HFFc6 (cell line): ENCODE measurements around the gene KDM8. TPM values are rescaled to one million over a fixed set of nuclear protein-coding genes. Genes with fewer than 3 reads are reported as not detected.

ENCODE experiments used
- DNase-seq: peaks from one replicate; pipeline ENCODE4 v3.0.0-alpha.2; 2018
- H3K27ac Mint-ChIP-seq: 2 replicates; pipeline ENCODE4 v1.8.0; 2020; ENCODE audit warnings: mild to moderate bottlenecking, mixed read lengths
- H3K27me3 Mint-ChIP-seq: 2 replicates; pipeline ENCODE4 v1.8.0; 2021; ENCODE audit warnings: mild to moderate bottlenecking, moderate library complexity, mixed read lengths; ENCODE audit not compliant: insufficient read depth
- H3K36me3 Mint-ChIP-seq: 2 replicates; pipeline ENCODE4 v1.8.0; 2021; ENCODE audit warnings: low read depth, mixed read lengths
- H3K4me1 Mint-ChIP-seq: 2 replicates; pipeline ENCODE4 v1.8.0; 2020; ENCODE audit warnings: low read depth, mixed read lengths
- H3K4me3 Mint-ChIP-seq: 2 replicates; pipeline ENCODE4 v1.8.0; 2020; ENCODE audit warnings: mild to moderate bottlenecking, moderate library complexity, mixed read lengths
- H3K9me3 Mint-ChIP-seq: 2 replicates; pipeline ENCODE4 v1.8.0; 2020; ENCODE audit warnings: mild to moderate bottlenecking, mixed read lengths
- CTCF ChIP-seq: fragments of 200-600 bp; sonication (generic); IDR thresholded peaks from 2 replicates; pipeline ENCODE4 v1.5.0; 2021; ENCODE audit warnings: antibody characterized with exemption, mild to moderate bottlenecking
- total RNA-seq, 6 experiments: library from RNA; stranded (reverse); fragmentation: NEBNext Ultra II Directional; extraction: Animal tissue kit (Norgen Biotek cat#: 25700); gene quantifications; 2 replicates in 1 of 6; 3 replicates in 5 of 6; pipeline ENCODE4 v1.2.3, GENCODE V29; 2021

KDM8 gene
- total RNA-seq, 6 experiments from 2014 or later = 4.1 to 5.8 (median 4.9) TPM

GRCh38 chr16:27211026-27211425, 7.7 kb downstream of the KDM8 start:
- Mint-ChIP-seq H3K4me1 (no peaks in the 10 kb centered on the region), H3K4me3 (no peak overlapping the region), H3K27me3 (no peaks in the 10 kb centered on the region; the same call in 1 of the 2 replicates), H3K27ac (no peak overlapping the region), H3K36me3 (no peaks in the 10 kb centered on the region), H3K9me3 (no peaks in the 10 kb centered on the region)
- DNase-seq = no peak
- TF ChIP-seq CTCF = no peak

- no peaks in the 10 kb centered on the region; the same call in none of the 2 replicates for H3K27me3 Mint-ChIP-seq
- no peaks in the 10 kb centered on the region for H3K4me1 Mint-ChIP-seq
- DNase-seq = no peak
- no peak overlapping the region for H3K27ac Mint-ChIP-seq
- TF ChIP-seq CTCF = no peak
- no peaks in the 10 kb centered on the region for H3K9me3 Mint-ChIP-seq
- H3K4me3 Mint-ChIP-seq = no peak overlapping the region
- no peaks in the 10 kb centered on the region for H3K36me3 Mint-ChIP-seq
Observed at GRCh38 chr16:27214084-27214961, 11.0 kb downstream of the KDM8 start.

GRCh38 chr16:27215660-27216059, 12.3 kb downstream of the KDM8 start:
- no peak overlapping the region for H3K27ac Mint-ChIP-seq
- H3K4me1 Mint-ChIP-seq = no peaks in the 10 kb centered on the region
- H3K36me3 Mint-ChIP-seq = no peaks in the 10 kb centered on the region
- no peak overlapping the region for H3K4me3 Mint-ChIP-seq
- H3K9me3 Mint-ChIP-seq = no peaks in the 10 kb centered on the region
- no peak for DNase-seq
- TF ChIP-seq CTCF = no peak
- no peaks in the 10 kb centered on the region; the same call in none of the 2 replicates for H3K27me3 Mint-ChIP-seq

- H3K9me3 Mint-ChIP-seq = no peaks in the 10 kb centered on the region
Observed at GRCh38 chr16:27216297-27216885, 13.1 kb downstream of the KDM8 start.

GRCh38 chr16:27217256-27217655, 13.9 kb downstream of the KDM8 start:
- Mint-ChIP-seq H3K27ac (no peak overlapping the region), H3K27me3 (no peaks in the 10 kb centered on the region; the same call in none of the 2 replicates), H3K36me3 (no peaks in the 10 kb centered on the region), H3K9me3 (no peaks in the 10 kb centered on the region), H3K4me3 (no peak overlapping the region), H3K4me1 (peaks cover 7% of the 10 kb centered on the region)
- no peak for TF ChIP-seq CTCF
- DNase-seq = no peak

More at GRCh38 chr16:27216297-27216885, 13.1 kb downstream of the KDM8 start:
- H3K4me1 Mint-ChIP-seq = no peaks in the 10 kb centered on the region
- no peaks in the 10 kb centered on the region; the same call in none of the 2 replicates for H3K27me3 Mint-ChIP-seq
- no peaks in the 10 kb centered on the region for H3K36me3 Mint-ChIP-seq
- H3K4me3 Mint-ChIP-seq = no peak overlapping the region
- no peak for TF ChIP-seq CTCF
- no peak overlapping the region for H3K27ac Mint-ChIP-seq
- no peak for DNase-seq
